ENCODE measurements around the gene LRRC17. TPM values are rescaled to one million over a fixed set of nuclear protein-coding genes. Genes with fewer than 3 reads are reported as not detected.

Gene LRRC17
- total RNA-seq, 1 experiment from 2014 or later, result not detected

- Histone ChIP-seq H3K27ac (no peak overlapping the region), H2AFZ (no peak overlapping the region), H3K27me3 (ENCODE audit: insufficient read depth, low read depth) (no peaks in the 10 kb centered on the region), H3K4me2 (no peak overlapping the region), H3K9me2 (ENCODE audit: insufficient read depth) (no peaks in the 10 kb centered on the region), H3K36me3 (ENCODE audit: low read depth) (no peaks in the 10 kb centered on the region), H3K4me1 (replicated peaks; ENCODE audit: insufficient read depth) (no peaks in the 10 kb centered on the region), H3K4me3 (no peak overlapping the region), H3F3A (ENCODE audit: insufficient read depth, low read depth) (no peaks in the 10 kb centered on the region), H3K79me2 (ENCODE audit: low read depth) (no peaks in the 10 kb centered on the region), H4K20me1 (ENCODE audit: insufficient read depth) (no peaks in the 10 kb centered on the region), H3K9me3 (ENCODE audit: insufficient read depth, low read depth) (no peaks in the 10 kb centered on the region)
- TF ChIP-seq EZH2 (IDR thresholded peaks at IDR 0.05; ENCODE audit: low read depth) (no peak), CTCF (conservative IDR thresholded peaks at IDR 0.05) (no peak)
- no peak for DNase-seq
- intact Hi-C loops (cut with micrococcal nuclease; ENCODE audit: unreplicated experiment), result no loop called here
- BruUV-seq (replicated peaks), result no TSS peak
- CTCF ChIA-PET, result no interaction called here
- POLR2A ChIA-PET (ENCODE audit: unreplicated experiment), result no interaction called here
These were observed 25.9 kb downstream of the LRRC17 start for GRCh38 chr7:102938679-102939078.

GRCh38 chr7:102942181-102942866 lies 29.5 kb downstream of the LRRC17 start:
- no peak overlapping the region for H3K27ac ChIP-seq
- H3K9me2 ChIP-seq (ENCODE audit: insufficient read depth), result no peaks in the 10 kb centered on the region
- no peak for DNase-seq
- intact Hi-C loops (cut with micrococcal nuclease; ENCODE audit: unreplicated experiment), result no loop called here
- TF ChIP-seq EZH2 (IDR thresholded peaks at IDR 0.05; ENCODE audit: low read depth), result no peak
- TF ChIP-seq CTCF (conservative IDR thresholded peaks at IDR 0.05), result no peak
- CTCF ChIA-PET, result no interaction called here
- no peaks in the 10 kb centered on the region for H3F3A ChIP-seq (ENCODE audit: insufficient read depth, low read depth)
- H3K36me3 ChIP-seq (ENCODE audit: low read depth), result no peaks in the 10 kb centered on the region
- BruUV-seq (replicated peaks), result no TSS peak
- H3K4me1 ChIP-seq (replicated peaks; ENCODE audit: insufficient read depth), result no peaks in the 10 kb centered on the region
- no peak overlapping the region for H2AFZ ChIP-seq
- H3K9me3 ChIP-seq (ENCODE audit: insufficient read depth, low read depth), result no peaks in the 10 kb centered on the region
- H3K4me3 ChIP-seq, result no peak overlapping the region
- POLR2A ChIA-PET (ENCODE audit: unreplicated experiment), result no interaction called here
- no peaks in the 10 kb centered on the region for H4K20me1 ChIP-seq (ENCODE audit: insufficient read depth)
- H3K27me3 ChIP-seq (ENCODE audit: insufficient read depth, low read depth), result no peaks in the 10 kb centered on the region
- no peak overlapping the region for H3K4me2 ChIP-seq
- no peaks in the 10 kb centered on the region for H3K79me2 ChIP-seq (ENCODE audit: low read depth)

GRCh38 chr7:102942868-102943267 lies 30.1 kb downstream of the LRRC17 start:
- Histone ChIP-seq H4K20me1 (ENCODE audit: insufficient read depth) (no peaks in the 10 kb centered on the region), H3F3A (ENCODE audit: insufficient read depth, low read depth) (no peaks in the 10 kb centered on the region), H3K27ac (no peak overlapping the region), H3K4me2 (no peak overlapping the region), H3K9me3 (ENCODE audit: insufficient read depth, low read depth) (no peaks in the 10 kb centered on the region), H3K79me2 (ENCODE audit: low read depth) (no peaks in the 10 kb centered on the region), H3K9me2 (ENCODE audit: insufficient read depth) (no peaks in the 10 kb centered on the region), H3K36me3 (ENCODE audit: low read depth) (no peaks in the 10 kb centered on the region), H3K4me3 (no peak overlapping the region), H3K27me3 (ENCODE audit: insufficient read depth, low read depth) (no peaks in the 10 kb centered on the region), H3K4me1 (replicated peaks; ENCODE audit: insufficient read depth) (no peaks in the 10 kb centered on the region), H2AFZ (no peak overlapping the region)
- ChIA-PET POLR2A (ENCODE audit: unreplicated experiment) (no interaction called here), CTCF (no interaction called here)
- BruUV-seq (replicated peaks), result no TSS peak
- intact Hi-C loops (cut with micrococcal nuclease; ENCODE audit: unreplicated experiment), result no loop called here
- DNase-seq, result no peak
- TF ChIP-seq CTCF (conservative IDR thresholded peaks at IDR 0.05), result no peak
- TF ChIP-seq EZH2 (IDR thresholded peaks at IDR 0.05; ENCODE audit: low read depth), result no peak
